Measurements from ENCODE around the gene MB21D2.
"Not testable (repeated sequence)": the region's sequence is repeated elsewhere in the genome, so short reads cannot be mapped to it uniquely, and the experiment has no call there.

DNA sequence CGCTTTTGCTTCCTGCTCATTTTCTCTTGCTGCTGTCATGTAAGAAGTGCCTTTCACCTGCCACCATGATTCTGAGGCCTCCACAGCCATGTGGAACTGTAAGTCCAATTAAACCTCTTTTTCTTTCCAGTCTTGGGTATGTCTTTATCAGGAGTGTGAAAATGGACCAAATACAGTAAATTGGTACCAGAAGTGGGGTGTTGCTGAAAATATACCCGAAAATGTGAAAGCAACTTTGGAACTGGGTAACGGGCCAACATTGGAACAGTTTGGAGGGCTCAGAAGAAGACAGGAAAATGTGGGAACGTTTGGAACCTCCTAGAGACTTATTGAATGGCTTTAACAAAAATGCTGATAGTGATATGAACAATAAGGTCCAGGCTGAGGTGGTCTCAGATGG lies 143.3 kb downstream of the MB21D2 start:
- TF ChIP-seq CTCF, POLR2A, POLR2AphosphoS5 (IDR thresholded peaks at IDR 0.05): not testable (repeated sequence)
